ENCODE data around the gene NECTIN2.

The NECTIN2 gene

GRCh38 chr19:44810234-44811121, 35.6 kb upstream of the NECTIN2 start:
- no peak for TF ChIP-seq GATA2 (IDR thresholded peaks at IDR 0.05; ENCODE audit: low read depth, low read length)
- TF ChIP-seq GATA3 (IDR thresholded peaks at IDR 0.05; ENCODE audit: low read depth, low read length) = no peak

- no peak for TF ChIP-seq GATA3 (IDR thresholded peaks at IDR 0.05; ENCODE audit: low read depth, low read length)
- TF ChIP-seq GATA2 (IDR thresholded peaks at IDR 0.05; ENCODE audit: low read depth, low read length) = no peak
Measured at GRCh38 chr19:44811122-44811419, 35.0 kb upstream of the NECTIN2 start.

GRCh38 chr19:44812142-44812718, 33.9 kb upstream of the NECTIN2 start:
- no peak for TF ChIP-seq GATA3 (IDR thresholded peaks at IDR 0.05; ENCODE audit: low read depth, low read length)
- no peak for TF ChIP-seq GATA2 (IDR thresholded peaks at IDR 0.05; ENCODE audit: low read depth, low read length)

- TF ChIP-seq GATA2 (IDR thresholded peaks at IDR 0.05; ENCODE audit: low read depth, low read length) (no peak), GATA3 (IDR thresholded peaks at IDR 0.05; ENCODE audit: low read depth, low read length) (no peak)
Measured at GRCh38 chr19:44813070-44813840, 32.8 kb upstream of the NECTIN2 start.

GRCh38 chr19:44813841-44814470, 32.1 kb upstream of the NECTIN2 start:
- TF ChIP-seq GATA2 (IDR thresholded peaks at IDR 0.05; ENCODE audit: low read depth, low read length) (no peak), GATA3 (IDR thresholded peaks at IDR 0.05; ENCODE audit: low read depth, low read length) (no peak)

DNA sequence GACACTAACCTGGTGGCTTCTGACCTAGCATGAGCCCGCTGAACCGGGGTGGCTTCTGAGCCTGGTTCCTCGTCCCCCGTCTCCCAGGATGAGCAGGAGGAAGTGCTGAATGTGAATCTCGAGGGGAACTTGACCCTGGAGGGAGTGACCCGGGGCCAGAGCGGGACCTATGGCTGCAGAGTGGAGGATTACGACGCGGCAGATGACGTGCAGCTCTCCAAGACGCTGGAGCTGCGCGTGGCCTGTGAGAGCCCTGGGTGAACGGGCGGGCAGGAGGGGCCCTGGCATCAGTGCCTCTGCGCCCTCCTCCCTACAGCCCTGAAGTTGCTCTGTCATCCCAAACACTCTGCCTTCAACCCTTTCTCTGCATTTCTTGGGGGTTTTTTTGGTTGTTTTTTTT, 31.6 kb upstream of the NECTIN2 start:
- TF ChIP-seq GATA3 (IDR thresholded peaks at IDR 0.05; ENCODE audit: low read depth, low read length) (no peak), GATA2 (IDR thresholded peaks at IDR 0.05; ENCODE audit: low read depth, low read length) (no peak)

GRCh38 chr19:44816301-44816700, 29.8 kb upstream of the NECTIN2 start:
- no peak for TF ChIP-seq GATA2 (IDR thresholded peaks at IDR 0.05; ENCODE audit: low read depth, low read length)
- TF ChIP-seq GATA3 (IDR thresholded peaks at IDR 0.05; ENCODE audit: low read depth, low read length) = no peak

- TF ChIP-seq GATA3 (IDR thresholded peaks at IDR 0.05; ENCODE audit: low read depth, low read length) (no peak), GATA2 (IDR thresholded peaks at IDR 0.05; ENCODE audit: low read depth, low read length) (no peak)
Measured at GRCh38 chr19:44817725-44818465, 28.2 kb upstream of the NECTIN2 start.

GRCh38 chr19:44818466-44819031, 27.5 kb upstream of the NECTIN2 start:
- TF ChIP-seq GATA3 (IDR thresholded peaks at IDR 0.05; ENCODE audit: low read depth, low read length) = no peak
- TF ChIP-seq GATA2 (IDR thresholded peaks at IDR 0.05; ENCODE audit: low read depth, low read length) = no peak

DNA sequence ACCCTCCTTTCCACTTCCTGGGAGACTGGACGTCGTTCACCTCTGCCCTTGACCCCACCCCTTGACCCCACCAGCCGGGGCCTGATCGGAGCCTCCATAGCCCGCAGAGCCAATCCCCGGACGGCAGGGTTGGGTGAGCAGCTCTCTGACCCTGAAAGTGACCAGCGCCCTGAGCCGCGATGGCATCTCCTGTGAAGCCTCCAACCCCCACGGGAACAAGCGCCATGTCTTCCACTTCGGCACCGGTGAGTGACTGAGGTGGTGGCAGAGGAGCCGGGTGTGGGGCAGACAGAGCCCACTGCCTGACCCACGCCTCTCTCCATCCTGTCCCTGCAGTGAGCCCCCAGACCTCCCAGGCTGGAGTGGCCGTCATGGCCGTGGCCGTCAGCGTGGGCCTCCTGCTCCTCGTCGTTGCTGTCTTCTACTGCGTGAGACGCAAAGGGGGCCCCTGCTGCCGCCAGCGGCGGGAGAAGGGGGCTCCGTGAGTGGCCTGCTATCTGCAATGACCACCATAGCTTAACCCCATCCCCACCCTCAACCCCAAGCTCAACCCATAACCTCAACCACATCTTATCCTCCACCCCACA, 26.8 kb upstream of the NECTIN2 start:
- TF ChIP-seq GATA2 (IDR thresholded peaks at IDR 0.05; ENCODE audit: low read depth, low read length) (no peak), GATA3 (IDR thresholded peaks at IDR 0.05; ENCODE audit: low read depth, low read length) (no peak)

GRCh38 chr19:44820648-44821609, 25.2 kb upstream of the NECTIN2 start:
- no peak for TF ChIP-seq GATA3 (IDR thresholded peaks at IDR 0.05; ENCODE audit: low read depth, low read length)
- no peak for TF ChIP-seq GATA2 (IDR thresholded peaks at IDR 0.05; ENCODE audit: low read depth, low read length)

- no peak for TF ChIP-seq GATA3 (IDR thresholded peaks at IDR 0.05; ENCODE audit: low read depth, low read length)
- no peak for TF ChIP-seq GATA2 (IDR thresholded peaks at IDR 0.05; ENCODE audit: low read depth, low read length)
Measured at GRCh38 chr19:44822177-44822576, 23.9 kb upstream of the NECTIN2 start.

All from SH-SY5Y (cell line).